Measurements from ENCODE around the gene NDRG3. TPM values are rescaled to one million over a fixed set of nuclear protein-coding genes. Genes with fewer than 3 reads are reported as not detected.

NDRG3 gene
- polyA plus RNA-seq, 1 of the 3 experiments (the other 2 are of a cell fraction): 20.5 TPM

DNA sequence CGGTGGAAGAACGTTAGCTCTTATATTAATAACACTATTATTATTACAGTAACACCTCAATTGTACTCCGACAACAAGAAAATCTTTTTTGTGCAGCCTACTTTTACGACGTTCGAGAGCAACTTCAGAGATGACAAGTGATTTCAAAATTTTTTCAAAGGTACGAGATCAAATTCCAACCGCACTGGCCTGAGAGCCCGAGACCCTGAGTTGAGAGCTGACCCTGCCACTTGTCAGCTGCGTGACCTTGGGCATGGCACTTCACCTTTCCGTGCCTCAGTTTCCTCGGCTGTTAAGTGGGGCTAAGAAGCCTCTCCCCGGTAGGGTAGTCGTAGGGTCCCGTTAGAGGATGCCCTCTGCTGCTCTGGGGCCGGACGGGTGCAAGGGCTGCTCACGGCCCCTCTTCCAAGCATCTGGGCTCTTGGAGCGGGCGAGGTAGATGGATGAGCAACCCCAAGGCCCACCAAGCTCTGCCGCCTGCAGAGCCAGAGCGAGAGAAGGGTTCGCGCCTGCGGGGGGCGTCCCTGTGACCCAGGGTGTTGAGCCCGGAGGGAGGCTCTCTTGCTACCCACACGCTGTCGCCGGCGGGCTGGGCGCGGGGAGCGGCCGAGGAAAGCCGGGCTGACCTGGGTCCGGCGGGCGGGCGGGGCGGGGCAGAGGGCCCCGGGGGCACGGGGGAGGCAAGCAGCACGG, 510 bp downstream of the NDRG3 start:
- TF ChIP-seq FOSL2 (IDR thresholded peaks at IDR 0.05; ENCODE audit: borderline replicate concordance, low read depth) (no peak), RXRA (IDR thresholded peaks at IDR 0.05; ENCODE audit: borderline replicate concordance, low read depth) (no peak), GABPA (IDR thresholded peaks at IDR 0.05; ENCODE audit: low read depth) (no peak), TEAD4 (IDR thresholded peaks at IDR 0.05; ENCODE audit: borderline replicate concordance, insufficient read depth) (no peak), RAD21 (IDR thresholded peaks at IDR 0.05; ENCODE audit: low read length) (no peak), FOXJ3 (CRISPR knock-in tag; IDR thresholded peaks at IDR 0.05) (no peak)
- TF ChIP-seq, protein P1, sequence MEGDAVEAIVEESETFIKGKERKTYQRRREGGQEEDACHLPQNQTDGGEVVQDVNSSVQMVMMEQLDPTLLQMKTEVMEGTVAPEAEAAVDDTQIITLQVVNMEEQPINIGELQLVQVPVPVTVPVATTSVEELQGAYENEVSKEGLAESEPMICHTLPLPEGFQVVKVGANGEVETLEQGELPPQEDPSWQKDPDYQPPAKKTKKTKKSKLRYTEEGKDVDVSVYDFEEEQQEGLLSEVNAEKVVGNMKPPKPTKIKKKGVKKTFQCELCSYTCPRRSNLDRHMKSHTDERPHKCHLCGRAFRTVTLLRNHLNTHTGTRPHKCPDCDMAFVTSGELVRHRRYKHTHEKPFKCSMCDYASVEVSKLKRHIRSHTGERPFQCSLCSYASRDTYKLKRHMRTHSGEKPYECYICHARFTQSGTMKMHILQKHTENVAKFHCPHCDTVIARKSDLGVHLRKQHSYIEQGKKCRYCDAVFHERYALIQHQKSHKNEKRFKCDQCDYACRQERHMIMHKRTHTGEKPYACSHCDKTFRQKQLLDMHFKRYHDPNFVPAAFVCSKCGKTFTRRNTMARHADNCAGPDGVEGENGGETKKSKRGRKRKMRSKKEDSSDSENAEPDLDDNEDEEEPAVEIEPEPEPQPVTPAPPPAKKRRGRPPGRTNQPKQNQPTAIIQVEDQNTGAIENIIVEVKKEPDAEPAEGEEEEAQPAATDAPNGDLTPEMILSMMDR (IDR thresholded peaks at IDR 0.05): peak; percentile 13; the same call in 1 of the 2 replicates
- CTCF ChIA-PET: interaction anchor here (0.5 to 3.5 kb wide), 8 partner anchors 10 to 698 kb away, joined by 3 to 21 read pairs (median 5); partner anchors contain the start of genes DSN1 and RAB5IF
- peak overlapping the region in 1 of 2 experiments; percentile 39; a peak in 1 of 4 replicates for H3K27ac ChIP-seq (ENCODE audit: low read depth in 2 of 2, low read length in 1 of 2)
- H3K79me2 ChIP-seq (ENCODE audit: insufficient read depth): peaks cover 6% of the 10 kb centered on the region; the same call in 1 of the 2 replicates
- peaks cover 0 to 18% of the 10 kb centered on the region in 2 experiments; a peak in 2 of 4 replicates for H3K4me1 ChIP-seq (ENCODE audit: control insufficient read depth in 1 of 2, insufficient read depth in 2 of 2, low read depth in 1 of 2, low read length in 1 of 2)
- peak overlapping the region; percentile 65 for H3K9ac ChIP-seq
- peak overlapping the region; percentile 82 to 85 for H3K4me3 ChIP-seq (ENCODE audit: low read depth in 2 of 2, low read length in 1 of 2)
- peaks cover 14% of the 10 kb centered on the region for H3F3A ChIP-seq (replicated peaks; ENCODE audit: insufficient read depth)
- peak overlapping the region; percentile 97 for H3K4me2 ChIP-seq
- no peaks in the 10 kb centered on the region for H4K20me1 ChIP-seq (ENCODE audit: insufficient read depth)
- no peak for DNase-seq
- H3K9me2 ChIP-seq: no peaks in the 10 kb centered on the region
- peak overlapping the region; percentile 88; the same call in 1 of the 2 replicates for H2AFZ ChIP-seq (ENCODE audit: low read depth)
- no peaks in the 10 kb centered on the region for H3K36me3 ChIP-seq (replicated peaks in 1 of 2; ENCODE audit: control insufficient read depth in 1 of 2, insufficient read depth in 2 of 2, low read length in 1 of 2)
- H3K27me3 ChIP-seq (ENCODE audit: insufficient read depth): no peaks in the 10 kb centered on the region
- 29% methylated on average over 15 of the region's 44 CpGs for WGBS (ENCODE audit: low lambda C conversion rate)
- H3K9me3 ChIP-seq: no peaks in the 10 kb centered on the region
- POLR2A ChIA-PET: interaction anchor here (1.2 kb wide), 2 partner anchors 28 to 140 kb away, joined by 5 read pairs; partner anchors contain the start of genes DSN1 and RAB5IF

DNA sequence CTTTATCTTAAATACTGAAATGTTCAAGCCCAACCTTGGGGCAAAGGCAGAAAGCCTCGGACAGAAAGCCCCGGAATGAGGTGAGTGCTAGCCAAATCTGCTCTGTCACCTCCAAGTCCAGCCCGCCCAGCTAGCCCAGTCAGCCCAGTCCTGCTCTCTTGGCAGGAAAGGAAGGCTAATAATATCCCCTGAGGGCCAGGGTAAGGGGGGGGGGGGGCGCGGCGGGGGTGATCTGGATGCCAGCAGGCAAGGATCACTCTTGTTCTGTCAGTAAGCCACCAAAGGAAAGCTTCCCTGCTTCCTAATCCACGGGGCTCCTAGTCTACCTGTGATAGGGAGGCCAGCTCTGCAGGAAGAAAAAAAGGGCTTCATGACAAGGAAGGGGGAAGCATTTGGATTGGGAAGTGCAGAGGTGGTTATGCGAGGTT, 1.1 kb downstream of the NDRG3 start:
- TF ChIP-seq EZH2phosphoT487 (IDR thresholded peaks at IDR 0.05; ENCODE audit: borderline replicate concordance, low read depth): no peak
- no peak for TF ChIP-seq TAF1 (IDR thresholded peaks at IDR 0.05; ENCODE audit: borderline replicate concordance, low read depth, low read length)
- no peak for TF ChIP-seq FOSL2 (IDR thresholded peaks at IDR 0.05; ENCODE audit: borderline replicate concordance, low read depth)
- no peak for TF ChIP-seq JUND (IDR thresholded peaks at IDR 0.05)
- no peak for TF ChIP-seq GABPA (IDR thresholded peaks at IDR 0.05; ENCODE audit: low read depth)
- TF ChIP-seq ELF1 (IDR thresholded peaks at IDR 0.05): no peak
- no peak for TF ChIP-seq RAD21 (IDR thresholded peaks at IDR 0.05; ENCODE audit: low read length)
- TF ChIP-seq, protein P2, sequence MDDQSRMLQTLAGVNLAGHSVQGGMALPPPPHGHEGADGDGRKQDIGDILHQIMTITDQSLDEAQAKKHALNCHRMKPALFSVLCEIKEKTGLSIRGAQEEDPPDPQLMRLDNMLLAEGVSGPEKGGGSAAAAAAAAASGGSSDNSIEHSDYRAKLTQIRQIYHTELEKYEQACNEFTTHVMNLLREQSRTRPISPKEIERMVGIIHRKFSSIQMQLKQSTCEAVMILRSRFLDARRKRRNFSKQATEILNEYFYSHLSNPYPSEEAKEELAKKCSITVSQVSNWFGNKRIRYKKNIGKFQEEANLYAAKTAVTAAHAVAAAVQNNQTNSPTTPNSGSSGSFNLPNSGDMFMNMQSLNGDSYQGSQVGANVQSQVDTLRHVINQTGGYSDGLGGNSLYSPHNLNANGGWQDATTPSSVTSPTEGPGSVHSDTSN (IDR thresholded peaks at IDR 0.05): no peak
- TF ChIP-seq, protein P3, sequence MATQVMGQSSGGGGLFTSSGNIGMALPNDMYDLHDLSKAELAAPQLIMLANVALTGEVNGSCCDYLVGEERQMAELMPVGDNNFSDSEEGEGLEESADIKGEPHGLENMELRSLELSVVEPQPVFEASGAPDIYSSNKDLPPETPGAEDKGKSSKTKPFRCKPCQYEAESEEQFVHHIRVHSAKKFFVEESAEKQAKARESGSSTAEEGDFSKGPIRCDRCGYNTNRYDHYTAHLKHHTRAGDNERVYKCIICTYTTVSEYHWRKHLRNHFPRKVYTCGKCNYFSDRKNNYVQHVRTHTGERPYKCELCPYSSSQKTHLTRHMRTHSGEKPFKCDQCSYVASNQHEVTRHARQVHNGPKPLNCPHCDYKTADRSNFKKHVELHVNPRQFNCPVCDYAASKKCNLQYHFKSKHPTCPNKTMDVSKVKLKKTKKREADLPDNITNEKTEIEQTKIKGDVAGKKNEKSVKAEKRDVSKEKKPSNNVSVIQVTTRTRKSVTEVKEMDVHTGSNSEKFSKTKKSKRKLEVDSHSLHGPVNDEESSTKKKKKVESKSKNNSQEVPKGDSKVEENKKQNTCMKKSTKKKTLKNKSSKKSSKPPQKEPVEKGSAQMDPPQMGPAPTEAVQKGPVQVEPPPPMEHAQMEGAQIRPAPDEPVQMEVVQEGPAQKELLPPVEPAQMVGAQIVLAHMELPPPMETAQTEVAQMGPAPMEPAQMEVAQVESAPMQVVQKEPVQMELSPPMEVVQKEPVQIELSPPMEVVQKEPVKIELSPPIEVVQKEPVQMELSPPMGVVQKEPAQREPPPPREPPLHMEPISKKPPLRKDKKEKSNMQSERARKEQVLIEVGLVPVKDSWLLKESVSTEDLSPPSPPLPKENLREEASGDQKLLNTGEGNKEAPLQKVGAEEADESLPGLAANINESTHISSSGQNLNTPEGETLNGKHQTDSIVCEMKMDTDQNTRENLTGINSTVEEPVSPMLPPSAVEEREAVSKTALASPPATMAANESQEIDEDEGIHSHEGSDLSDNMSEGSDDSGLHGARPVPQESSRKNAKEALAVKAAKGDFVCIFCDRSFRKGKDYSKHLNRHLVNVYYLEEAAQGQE (IDR thresholded peaks at IDR 0.05; ENCODE audit: low read depth, low read length): no peak
- no peak for TF ChIP-seq SIN3A (IDR thresholded peaks at IDR 0.05; ENCODE audit: borderline replicate concordance, low read depth, low read length)
- TF ChIP-seq POLR2AphosphoS5 (IDR thresholded peaks at IDR 0.05; ENCODE audit: low read depth, low read length): no peak
- no peak for TF ChIP-seq TEAD4 (IDR thresholded peaks at IDR 0.05; ENCODE audit: borderline replicate concordance, insufficient read depth)
- TF ChIP-seq MEF2A (IDR thresholded peaks at IDR 0.05; ENCODE audit: borderline replicate concordance, low read depth): no peak
- Histone ChIP-seq H3K4me3 (ENCODE audit: low read depth in 2 of 2, low read length in 1 of 2) (peak overlapping the region; percentile 82 to 85), H3F3A (replicated peaks; ENCODE audit: insufficient read depth) (peaks cover 14% of the 10 kb centered on the region), H3K9ac (no peak overlapping the region), H3K4me2 (peak overlapping the region; percentile 97), H4K20me1 (ENCODE audit: insufficient read depth) (no peaks in the 10 kb centered on the region), H3K79me2 (ENCODE audit: insufficient read depth) (peaks cover 6% of the 10 kb centered on the region; the same call in 1 of the 2 replicates), H3K27ac (ENCODE audit: low read depth in 2 of 2, low read length in 1 of 2) (peak overlapping the region in 1 of 2 experiments; percentile 13; a peak in 1 of 4 replicates), H3K4me1 (ENCODE audit: control insufficient read depth in 1 of 2, insufficient read depth in 2 of 2, low read depth in 1 of 2, low read length in 1 of 2) (peaks cover 0 to 18% of the 10 kb centered on the region in 2 experiments; a peak in 2 of 4 replicates), H3K27me3 (ENCODE audit: insufficient read depth) (no peaks in the 10 kb centered on the region), H2AFZ (ENCODE audit: low read depth) (peak overlapping the region; percentile 88; the same call in 1 of the 2 replicates), H3K36me3 (replicated peaks in 1 of 2; ENCODE audit: control insufficient read depth in 1 of 2, insufficient read depth in 2 of 2, low read length in 1 of 2) (no peaks in the 10 kb centered on the region), H3K9me3 (no peaks in the 10 kb centered on the region), H3K9me2 (no peaks in the 10 kb centered on the region)
- DNase-seq: peak; percentile 73
- 19% methylated on average over 8 of the region's 8 CpGs for WGBS (ENCODE audit: low lambda C conversion rate)
- ChIA-PET CTCF (interaction anchor here (0.9 to 3.5 kb wide), 8 partner anchors 11 to 139 kb away, joined by 3 to 21 read pairs (median 5); partner anchors contain the start of genes DSN1 and RAB5IF), POLR2A (no interaction called here)
